Lower leg skin (tissue), 4 donors: Measurements from ENCODE around the gene SSX3. TPM values are rescaled to one million over a fixed set of nuclear protein-coding genes. Genes with fewer than 3 reads are reported as not detected.
A peak's percentile ranks its signal among the peaks of the same experiment; 100 is the strongest.
"Not testable (repeated sequence)": the region's sequence is repeated elsewhere in the genome, so short reads cannot be mapped to it uniquely, and the experiment has no call there.

Experiments used
- DNase-seq, 2 donors: peaks; one replicate each; pipeline ENCODE4 v3.0.0-alpha.2; 2019; ENCODE audit warnings: low spot score in 2 of 2
- H3K4me3 ChIP-seq: fragments of 200-600 bp; sonication (generic); 2 replicates; pipeline ENCODE4 v1.5.1; 2017; ENCODE audit warnings: mild to moderate bottlenecking, low read depth; ENCODE audit not compliant: poor library complexity, severe bottlenecking
- POLR2A ChIP-seq, 2 donors: fragments of 450-650 bp; IDR thresholded peaks; one replicate each; pipeline ENCODE4 v1.6.1; 2016 to 2017; ENCODE audit warnings: antibody characterized with exemption in 2 of 2, mild to moderate bottlenecking in 1 of 2, moderate library complexity in 1 of 2
- WGBS, 2 donors: methylation state at CpG; one replicate each; pipeline ENCODE4 v1.1.5; 2018; 5-methylcytosine and 5-hydroxymethylcytosine counted together
- intact Hi-C: fragments of 100-400 bp; cut with DNase I; formaldehyde crosslinking; loops from one replicate; pipeline ENCODE4 v1.15.0; 2023; ENCODE audit warnings: low total_unique reads
- total RNA-seq, 4 donors: library from RNA; depleted of rRNA; stranded (reverse); fragments of >200 nt; gene quantifications; one replicate each; pipeline ENCODE4 v1.1.0, GENCODE V29; 2016
- TF ChIP-seq, protein P1 (sequence below), 3 donors: fragments of 450-650 bp; IDR thresholded peaks; one replicate each; pipeline ENCODE4 v1.5.1; 2016; ENCODE audit warnings: antibody characterized with exemption in 3 of 3, mild to moderate bottlenecking in 3 of 3, moderate library complexity in 2 of 3

The SSX3 gene, protein sequence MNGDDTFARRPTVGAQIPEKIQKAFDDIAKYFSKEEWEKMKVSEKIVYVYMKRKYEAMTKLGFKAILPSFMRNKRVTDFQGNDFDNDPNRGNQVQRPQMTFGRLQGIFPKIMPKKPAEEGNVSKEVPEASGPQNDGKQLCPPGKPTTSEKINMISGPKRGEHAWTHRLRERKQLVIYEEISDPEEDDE
- not detected for total RNA-seq

DNA sequence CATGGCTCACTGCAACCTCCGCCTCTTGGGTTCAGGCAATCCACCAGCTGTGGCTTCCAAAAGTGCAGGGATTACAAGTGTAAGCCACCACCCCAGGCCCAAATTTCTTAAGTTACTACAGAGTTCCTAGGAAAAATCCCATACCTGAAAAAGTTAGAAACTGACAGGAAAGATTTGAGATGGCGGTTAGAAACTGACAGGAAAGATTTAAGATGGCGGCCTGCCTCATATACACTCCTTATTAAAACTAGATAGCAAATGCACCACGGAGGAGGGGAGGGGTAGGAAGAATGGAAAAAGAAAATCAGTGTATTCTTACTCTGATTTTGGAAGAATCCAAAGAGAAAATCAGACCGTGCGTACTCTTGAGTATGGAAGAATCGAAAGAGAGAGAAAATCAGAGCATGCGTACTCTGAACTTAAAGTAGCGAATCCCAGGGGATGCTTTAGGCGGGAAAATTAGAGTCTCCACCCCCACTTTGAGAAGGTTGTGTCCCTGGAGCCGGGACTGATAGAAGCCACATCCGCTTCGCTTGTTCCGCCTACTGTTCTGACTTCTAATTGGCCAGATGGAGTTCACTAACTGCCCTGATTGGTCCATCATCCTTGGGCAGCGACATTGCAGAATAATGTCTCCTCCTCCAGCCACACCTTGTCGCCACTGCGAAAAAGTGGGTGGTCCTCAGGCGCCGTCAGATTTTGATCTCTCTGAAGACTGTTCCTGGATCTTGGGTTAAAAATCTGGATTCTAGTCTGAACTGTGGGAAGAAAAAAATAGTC lies at the start of gene SSX3:
Gene SSX3 (minus strand): TSS at position 389 of the 780 bp plus-strand sequence. CDS start 1,454 bp downstream, outside the sequence.
- H3K4me3 ChIP-seq, DNase-seq, intact Hi-C loops: not testable (repeated sequence)
- 90 to 93% methylated on average over 19 of the region's 19 CpGs for WGBS, 2 donors

DNA sequence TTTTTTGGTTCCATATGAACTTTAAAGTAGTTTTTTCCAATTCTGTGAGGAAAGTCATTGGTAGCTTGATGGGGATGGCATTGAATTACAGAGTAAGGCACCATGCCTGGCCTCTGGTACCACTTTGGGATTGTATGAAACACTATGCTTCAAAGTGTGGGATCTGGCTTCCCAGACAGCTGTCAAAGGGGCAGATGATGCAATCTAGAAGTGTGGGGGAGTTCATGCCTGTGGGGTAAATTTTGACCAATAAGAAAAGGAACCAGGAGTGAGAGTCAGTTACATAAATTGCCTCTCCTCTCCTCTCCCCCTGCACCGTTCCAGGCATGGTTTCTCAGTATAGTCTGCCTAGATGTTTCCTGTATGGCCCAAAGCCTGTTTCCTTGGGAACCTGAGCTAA lies 41.3 kb upstream of the SSX3 start:
- 13 to 38% methylated on average over 1 of the region's 1 CpG for WGBS, 2 donors
- intact Hi-C loops, H3K4me3 ChIP-seq: not testable (repeated sequence)
- DNase-seq: peak in 1 of 2 donors; percentile 10

DNA sequence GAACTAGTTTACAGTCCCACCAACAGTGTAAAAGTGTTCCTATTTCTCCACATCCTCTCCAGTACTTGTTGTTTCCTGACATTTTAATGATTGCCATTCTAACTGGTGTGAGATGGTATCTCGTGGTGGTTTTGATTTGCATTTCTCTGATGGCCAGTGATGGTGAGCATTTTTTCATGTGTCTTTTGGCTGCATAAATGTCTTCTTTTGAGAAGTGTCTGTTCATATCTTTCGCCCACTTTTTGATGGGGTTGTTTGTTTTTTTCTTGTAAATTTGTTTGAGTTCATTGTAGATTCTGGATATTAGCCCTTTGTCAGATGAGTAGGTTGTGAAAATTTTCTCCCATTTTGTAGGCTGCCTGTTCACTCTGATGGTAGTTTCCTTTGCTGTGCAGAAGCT lies 40.4 kb upstream of the SSX3 start:
- H3K4me3 ChIP-seq, DNase-seq, intact Hi-C loops: not testable (repeated sequence)
- WGBS, 2 donors: 65 to 81% methylated on average over 2 of the region's 2 CpGs

DNA sequence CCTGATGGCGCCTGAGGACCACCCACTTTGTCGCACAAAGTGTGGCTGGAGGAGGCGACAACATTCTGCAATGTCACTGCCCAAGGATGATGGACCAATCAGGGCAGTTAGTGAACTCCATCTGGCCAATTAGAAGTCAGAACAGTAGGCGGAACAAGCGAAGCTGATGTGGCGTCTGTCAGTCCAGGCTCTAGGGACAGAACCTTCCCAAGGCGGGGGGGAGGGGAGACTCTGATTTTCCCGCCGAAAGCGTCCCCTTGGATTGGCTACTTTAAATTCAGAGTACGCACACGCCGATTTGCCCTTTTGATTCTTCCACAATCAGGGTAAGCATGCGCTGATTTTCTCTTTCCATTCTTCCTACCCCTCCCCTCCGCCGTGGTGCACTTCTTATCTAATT lies 26.7 kb upstream of the SSX3 start, which contains the start of gene SSX4:
Gene SSX4 (plus strand): TSS at position 301 of the 400 bp plus-strand sequence. CDS start 515 bp downstream, outside the sequence.
- WGBS, 2 donors: no CpG with 5 or more reads among the region's 16 CpGs
- intact Hi-C loops, DNase-seq, H3K4me3 ChIP-seq: not testable (repeated sequence)

DNA sequence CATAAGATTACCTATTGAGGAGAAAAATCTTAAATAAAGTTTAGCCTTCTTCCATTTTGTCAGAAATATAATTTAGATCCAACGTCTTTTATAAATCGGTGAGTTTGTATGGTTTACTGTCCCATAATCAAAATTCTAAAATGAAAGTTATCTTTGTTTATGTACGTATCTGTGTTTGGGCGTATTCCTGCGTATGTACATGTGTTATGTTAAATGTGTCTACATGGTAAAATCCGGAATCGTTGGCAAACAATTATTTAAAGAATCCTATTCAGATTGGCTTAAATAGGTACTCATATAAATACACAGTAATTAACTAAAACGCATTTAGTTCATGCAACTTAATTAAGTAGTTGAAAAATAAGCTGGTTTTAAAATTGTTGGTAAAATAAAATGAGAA lies 13.9 kb upstream of the SSX3 start:
- DNase-seq, intact Hi-C loops, H3K4me3 ChIP-seq: not testable (repeated sequence)
- WGBS, 2 donors: no CpG with 5 or more reads among the region's 8 CpGs

DNA sequence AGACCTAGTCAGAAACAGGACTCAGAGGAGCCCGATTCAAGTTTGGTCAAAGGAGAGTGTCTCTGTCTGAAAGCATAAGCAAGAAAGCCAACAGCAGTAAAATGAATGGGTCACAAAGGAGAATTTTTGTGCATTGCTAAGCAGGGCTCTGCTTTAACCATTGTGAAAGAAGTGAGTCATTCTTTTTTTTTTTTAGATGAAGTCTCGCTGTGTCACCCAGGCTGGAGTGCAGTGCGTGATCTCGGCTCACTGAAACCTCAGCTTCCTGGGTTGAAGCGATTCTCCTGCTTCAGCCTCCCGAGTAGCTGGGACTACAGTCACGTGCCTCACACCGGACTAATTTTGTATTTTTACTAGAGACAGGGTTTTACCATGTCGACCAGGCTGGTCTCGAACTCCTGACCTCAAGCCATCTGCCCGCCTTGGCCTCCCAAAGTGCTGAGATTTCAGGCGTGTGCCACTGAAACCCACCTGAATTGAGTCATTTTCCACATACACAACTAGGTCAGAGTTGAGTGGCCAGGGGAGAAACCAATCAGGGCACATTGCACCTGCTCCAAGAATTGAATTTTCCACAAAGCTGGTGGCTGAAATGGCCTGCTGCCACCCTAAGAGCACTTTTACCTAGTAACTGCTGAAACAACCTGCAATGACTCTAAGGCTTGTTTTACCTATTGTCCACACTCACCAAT lies 11.4 kb upstream of the SSX3 start:
- no CpG with 5 or more reads among the region's 12 CpGs for WGBS, 2 donors
- H3K4me3 ChIP-seq, DNase-seq, intact Hi-C loops: not testable (repeated sequence)

DNA sequence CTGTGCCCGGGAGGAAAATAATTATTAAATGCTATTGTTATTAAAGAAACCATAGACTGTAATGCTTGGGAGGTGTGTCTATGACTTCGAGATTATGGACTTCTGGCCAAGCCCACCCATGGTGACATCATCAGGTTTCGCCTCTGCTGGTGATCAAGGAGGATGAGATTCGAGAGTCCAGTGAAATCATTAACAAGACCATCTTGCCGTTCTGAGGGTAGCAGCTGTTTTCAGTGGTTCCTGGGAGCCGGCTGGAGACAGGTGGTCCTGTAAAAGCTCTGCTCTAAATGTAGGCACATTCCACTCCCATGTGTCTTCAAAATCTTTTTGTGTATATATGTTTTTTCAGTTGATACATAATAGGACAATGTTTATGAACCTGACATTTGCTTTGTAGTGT lies 2.8 kb upstream of the SSX3 start:
- intact Hi-C loops, DNase-seq, H3K4me3 ChIP-seq: not testable (repeated sequence)
- WGBS, 2 donors: 57 to 76% methylated on average over 3 to 6 of the region's 6 CpGs

DNA sequence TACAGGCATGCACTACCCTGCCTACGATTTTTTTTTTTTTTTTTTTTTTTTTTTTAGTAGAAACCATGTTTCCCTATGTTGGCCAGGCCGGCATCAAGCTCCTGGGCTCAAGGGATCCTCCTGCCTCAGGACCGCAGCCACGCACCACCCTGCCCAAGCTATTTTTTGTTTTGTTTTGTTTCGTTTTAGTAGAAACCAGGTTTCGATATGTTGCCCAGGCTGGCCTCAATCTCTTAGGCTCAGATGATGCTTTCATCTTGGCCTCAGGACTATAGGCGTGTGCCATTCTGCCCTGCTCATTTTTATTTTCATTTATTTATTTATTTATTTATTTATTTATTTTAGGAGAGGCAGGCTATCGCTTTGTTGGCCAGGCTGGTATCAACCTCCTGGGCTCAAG lies 1.2 kb upstream of the SSX3 start:
- WGBS, 2 donors: 91 to 97% methylated on average over 8 of the region's 8 CpGs
- TF ChIP-seq, protein P1, sequence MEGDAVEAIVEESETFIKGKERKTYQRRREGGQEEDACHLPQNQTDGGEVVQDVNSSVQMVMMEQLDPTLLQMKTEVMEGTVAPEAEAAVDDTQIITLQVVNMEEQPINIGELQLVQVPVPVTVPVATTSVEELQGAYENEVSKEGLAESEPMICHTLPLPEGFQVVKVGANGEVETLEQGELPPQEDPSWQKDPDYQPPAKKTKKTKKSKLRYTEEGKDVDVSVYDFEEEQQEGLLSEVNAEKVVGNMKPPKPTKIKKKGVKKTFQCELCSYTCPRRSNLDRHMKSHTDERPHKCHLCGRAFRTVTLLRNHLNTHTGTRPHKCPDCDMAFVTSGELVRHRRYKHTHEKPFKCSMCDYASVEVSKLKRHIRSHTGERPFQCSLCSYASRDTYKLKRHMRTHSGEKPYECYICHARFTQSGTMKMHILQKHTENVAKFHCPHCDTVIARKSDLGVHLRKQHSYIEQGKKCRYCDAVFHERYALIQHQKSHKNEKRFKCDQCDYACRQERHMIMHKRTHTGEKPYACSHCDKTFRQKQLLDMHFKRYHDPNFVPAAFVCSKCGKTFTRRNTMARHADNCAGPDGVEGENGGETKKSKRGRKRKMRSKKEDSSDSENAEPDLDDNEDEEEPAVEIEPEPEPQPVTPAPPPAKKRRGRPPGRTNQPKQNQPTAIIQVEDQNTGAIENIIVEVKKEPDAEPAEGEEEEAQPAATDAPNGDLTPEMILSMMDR (IDR thresholded peaks at IDR 0.05): no peak
- TF ChIP-seq POLR2A (IDR thresholded peaks at IDR 0.05): no peak
- DNase-seq: no peak
- no peak overlapping the region for H3K4me3 ChIP-seq
- intact Hi-C loops: no loop called here

DNA sequence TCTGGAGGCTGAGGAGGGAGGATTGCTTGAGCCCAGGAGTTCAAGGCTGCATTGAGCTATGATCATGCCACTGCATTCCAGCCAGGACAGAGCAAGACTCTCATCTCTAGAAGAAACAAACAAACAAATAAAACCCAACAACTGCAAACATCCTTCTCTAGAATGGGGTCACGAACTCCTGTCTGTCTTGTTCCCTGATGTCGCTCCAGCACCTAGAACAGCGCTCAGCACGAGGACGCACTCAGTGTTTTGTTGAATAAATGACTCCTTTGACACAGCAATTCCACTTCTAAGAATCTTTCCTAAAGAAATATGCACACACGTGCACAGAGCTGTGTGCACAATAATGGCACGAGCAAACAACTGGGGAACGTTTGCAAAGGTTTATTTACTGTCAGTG lies 10.4 kb downstream of the SSX3 start:
- WGBS, 2 donors: 47 to 51% methylated on average over 8 of the region's 8 CpGs
- H3K4me3 ChIP-seq, DNase-seq, intact Hi-C loops: not testable (repeated sequence)

DNA sequence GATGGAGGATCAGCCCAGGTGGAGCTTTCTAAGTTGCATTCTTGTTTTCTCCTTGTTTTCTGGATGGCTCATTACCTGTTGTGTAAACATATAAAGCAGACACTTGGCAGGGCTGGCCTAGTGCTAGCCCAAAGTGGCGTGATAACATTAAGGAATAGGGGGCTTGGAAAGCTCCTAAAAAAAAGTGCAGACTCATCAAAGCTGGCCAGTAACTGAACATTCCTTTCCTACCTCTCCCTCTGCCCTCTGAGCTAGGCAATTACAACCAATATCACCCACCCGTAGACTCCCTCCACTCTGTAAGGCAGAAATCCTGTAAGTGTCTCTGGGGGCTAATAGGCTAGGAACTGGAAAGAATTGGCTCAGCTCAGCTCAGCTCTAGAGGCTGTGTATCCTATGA lies 42.5 kb downstream of the SSX3 start:
- H3K4me3 ChIP-seq, DNase-seq, intact Hi-C loops: not testable (repeated sequence)
- 72 to 83% methylated on average over 2 of the region's 2 CpGs for WGBS, 2 donors
